Kidney capillary endothelial cell (primary cell): ENCODE data around the gene ALDH1A2.
"Not testable (repeated sequence)": the region's sequence is repeated elsewhere in the genome, so short reads cannot be mapped to it uniquely, and the experiment has no call there.

ENCODE experiments used
- DNase-seq: peaks from one replicate; pipeline ENCODE4 v3.0.0-alpha.2; 2018; ENCODE audit warnings: low spot score

The ALDH1A2 gene

GRCh38 chr15:58066042-58066867, 744 bp upstream of the ALDH1A2 start:
- DNase-seq: peak; percentile 48

DNA sequence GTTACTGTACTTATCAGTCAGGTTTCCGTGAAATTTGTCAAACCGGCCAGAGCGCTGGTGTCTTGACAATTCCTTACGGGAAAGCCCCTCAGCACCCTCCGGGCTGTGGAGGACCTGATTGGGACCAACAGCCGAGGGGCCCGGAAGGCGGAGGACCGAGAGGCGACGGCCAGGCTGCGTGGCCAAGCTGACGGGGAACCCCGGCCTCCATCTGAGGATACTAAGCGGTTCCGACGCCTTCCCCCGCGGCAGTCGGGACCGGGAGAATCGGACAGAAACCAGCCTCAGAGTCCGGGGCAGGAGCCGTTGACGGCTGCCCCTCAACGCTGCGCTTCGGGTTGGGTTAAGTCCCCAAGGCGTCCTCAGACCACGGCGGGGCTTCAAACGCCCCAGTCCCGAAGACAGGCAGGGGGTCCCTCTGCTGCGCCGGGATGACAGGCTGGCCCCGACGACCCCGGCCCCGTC, 499 bp downstream of the ALDH1A2 start:
- no peak for DNase-seq

DNA sequence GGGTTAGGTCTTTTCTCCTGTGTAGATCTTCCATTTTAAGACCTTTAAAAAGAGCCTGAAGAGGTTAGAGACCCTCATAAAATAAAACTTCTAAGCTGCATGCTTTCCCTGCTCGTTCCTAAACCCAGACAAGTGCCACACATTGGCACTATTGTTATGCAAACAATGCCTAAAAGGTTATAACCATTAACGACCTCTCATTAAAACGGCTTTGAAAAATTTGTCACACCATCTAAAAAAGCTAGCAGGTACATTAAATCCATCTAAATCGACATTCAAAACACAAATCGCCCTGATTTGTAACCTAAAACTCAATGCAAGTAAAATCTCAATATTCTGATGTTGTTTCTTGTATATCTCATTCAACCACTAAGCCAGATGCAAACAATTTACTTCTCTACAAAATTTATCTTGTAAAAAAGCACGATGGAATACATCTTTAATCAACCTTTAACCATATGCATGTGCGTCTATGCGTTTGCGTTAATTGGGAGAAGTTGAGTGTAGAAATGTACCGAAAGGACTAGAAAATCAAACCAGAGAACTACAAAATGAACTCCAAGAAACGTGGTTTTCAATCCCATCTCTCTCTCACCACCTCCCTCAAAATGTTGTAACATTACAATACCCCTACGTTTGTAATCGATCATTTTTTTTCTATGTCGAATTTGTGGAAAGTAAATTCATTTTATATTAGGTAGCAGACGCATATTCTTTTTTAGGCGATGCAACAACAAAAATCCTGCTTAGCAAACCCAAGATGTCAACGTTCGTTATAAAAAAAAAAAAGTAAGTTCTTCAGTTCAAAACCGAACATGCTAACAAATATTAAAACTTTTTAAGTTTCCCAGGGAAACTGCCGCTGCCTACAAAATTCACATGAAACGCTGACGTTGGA, 1.2 kb downstream of the ALDH1A2 start:
- no peak for DNase-seq

DNA sequence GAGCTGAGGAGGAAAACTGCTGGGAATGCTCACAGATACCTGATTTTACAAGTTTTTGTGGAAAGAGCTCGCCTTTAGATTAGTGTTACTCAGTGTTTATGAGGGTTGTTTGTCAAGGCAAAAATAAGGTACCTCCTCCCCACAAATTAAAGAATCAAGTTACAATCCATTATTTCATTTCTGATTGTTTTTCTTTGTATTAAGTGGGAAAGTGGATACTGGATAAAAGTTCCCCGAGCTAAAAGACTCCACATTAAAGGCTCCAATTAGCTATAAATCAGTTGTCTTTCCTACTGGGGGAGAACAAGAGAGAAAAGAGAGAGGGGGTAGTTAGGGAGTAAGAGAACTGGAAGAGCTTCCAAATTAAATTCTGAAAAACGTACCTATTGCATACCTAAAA, 1.9 kb downstream of the ALDH1A2 start:
- DNase-seq: no peak

DNA sequence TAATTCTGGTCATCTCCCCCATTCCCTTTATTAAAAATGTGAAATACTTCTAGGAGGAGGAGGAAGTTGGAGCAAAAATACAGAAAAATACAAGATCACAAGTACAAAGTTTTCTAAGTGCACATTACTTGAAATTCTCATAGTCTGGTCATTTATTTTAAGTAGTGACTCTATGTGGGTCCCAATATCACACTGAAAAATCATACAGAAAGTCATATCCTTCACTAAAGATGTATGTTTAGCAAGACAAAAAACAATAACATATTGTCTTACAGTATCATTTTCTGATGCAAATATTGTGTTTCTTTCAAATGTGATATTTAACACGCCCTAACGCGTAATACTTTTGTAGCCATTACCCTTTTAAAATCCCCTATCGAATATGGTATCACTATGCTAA, 2.5 kb downstream of the ALDH1A2 start:
- DNase-seq: no peak

GRCh38 chr15:58062175-58062574, 3.3 kb downstream of the ALDH1A2 start:
- DNase-seq: no peak

GRCh38 chr15:58060575-58060974, 4.9 kb downstream of the ALDH1A2 start:
- no peak for DNase-seq

- no peak for DNase-seq
These were observed 6.8 kb downstream of the ALDH1A2 start for GRCh38 chr15:58058729-58059128.

GRCh38 chr15:58058073-58058472, 7.4 kb downstream of the ALDH1A2 start:
- DNase-seq: no peak

- DNase-seq: no peak
These were observed 8.0 kb downstream of the ALDH1A2 start for GRCh38 chr15:58057559-58057958.

DNA sequence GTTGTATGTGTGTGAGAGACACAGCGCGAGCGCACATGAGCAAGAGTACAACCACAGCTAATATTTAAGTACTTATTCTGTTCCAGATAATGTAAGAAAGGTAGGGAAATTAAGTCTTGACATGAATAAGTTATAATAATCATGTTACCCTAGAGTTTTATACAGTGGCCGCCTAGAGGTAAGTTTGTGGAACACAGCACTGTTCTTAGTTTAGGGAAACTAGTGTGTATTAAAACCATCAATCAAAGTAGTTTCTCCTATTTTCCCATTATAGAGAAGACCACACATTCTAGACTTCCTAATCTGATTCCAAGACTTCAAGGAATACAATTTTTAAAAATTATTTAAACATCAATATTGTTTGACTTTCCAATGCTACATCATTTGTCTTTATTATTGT, 9.5 kb downstream of the ALDH1A2 start:
- no peak for DNase-seq

DNA sequence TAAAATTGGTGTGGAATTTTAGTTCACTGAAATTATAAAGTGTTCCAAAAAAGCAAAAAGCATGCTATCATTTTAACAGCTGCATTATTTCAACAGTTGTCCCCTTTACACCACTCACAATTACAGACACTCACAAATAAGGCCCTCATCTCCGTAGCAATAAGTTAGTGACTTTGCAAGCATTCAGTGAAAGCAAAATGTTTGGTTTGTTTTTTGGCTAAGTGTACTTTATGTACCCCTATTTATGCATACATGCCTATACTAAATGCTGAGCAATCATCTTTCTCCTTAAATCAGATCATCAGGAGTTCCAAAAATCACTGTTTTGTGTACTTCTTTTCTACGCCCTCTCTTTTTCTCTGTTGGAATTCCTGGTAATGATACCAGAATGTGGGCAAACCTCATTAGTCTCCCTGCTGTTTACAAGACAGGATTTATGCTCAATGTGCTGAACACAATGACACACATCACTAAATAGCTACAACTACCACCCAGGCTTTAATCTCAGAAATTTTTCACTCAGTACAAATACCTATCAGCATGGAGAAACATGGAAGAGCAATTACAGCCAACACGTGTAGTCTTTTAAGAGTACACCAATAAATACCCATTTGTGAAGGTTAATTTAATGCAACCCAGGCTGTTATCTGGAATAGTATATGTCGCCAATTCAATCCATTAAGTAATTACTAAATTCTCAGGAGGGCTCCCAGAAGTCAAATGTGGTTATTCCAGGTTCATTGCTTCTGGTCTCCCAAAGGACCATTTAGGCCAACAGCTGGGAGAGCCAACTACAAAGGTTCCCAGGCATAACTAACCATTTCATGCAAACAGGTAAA, 12.0 kb downstream of the ALDH1A2 start:
- DNase-seq: no peak

DNA sequence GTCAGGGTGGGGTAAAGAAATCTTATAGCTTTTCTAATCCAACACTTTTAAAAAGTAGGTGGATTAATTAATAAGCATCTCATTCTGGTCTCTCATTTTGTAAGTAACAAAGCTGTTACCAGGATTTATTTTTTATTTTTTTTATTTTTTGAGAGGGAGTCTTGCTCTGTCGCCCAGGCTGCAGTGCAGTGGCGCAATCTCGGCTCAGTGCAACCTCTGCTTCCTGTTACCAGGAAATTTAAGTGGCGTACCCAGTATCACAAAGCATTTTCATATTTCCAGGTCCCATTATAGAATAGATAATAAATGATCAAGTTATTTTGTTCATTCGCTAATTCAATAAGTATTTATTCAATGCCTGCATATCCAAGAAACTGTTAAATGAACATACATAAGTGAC, 13.2 kb downstream of the ALDH1A2 start:
- DNase-seq: no peak

- no peak for DNase-seq
These were observed 15.8 kb downstream of the ALDH1A2 start for GRCh38 chr15:58049520-58050227.

- no peak for DNase-seq
These were observed 17.2 kb downstream of the ALDH1A2 start for GRCh38 chr15:58048261-58048660.

- DNase-seq: no peak
These were observed 18.4 kb downstream of the ALDH1A2 start for GRCh38 chr15:58047149-58047548.

DNA sequence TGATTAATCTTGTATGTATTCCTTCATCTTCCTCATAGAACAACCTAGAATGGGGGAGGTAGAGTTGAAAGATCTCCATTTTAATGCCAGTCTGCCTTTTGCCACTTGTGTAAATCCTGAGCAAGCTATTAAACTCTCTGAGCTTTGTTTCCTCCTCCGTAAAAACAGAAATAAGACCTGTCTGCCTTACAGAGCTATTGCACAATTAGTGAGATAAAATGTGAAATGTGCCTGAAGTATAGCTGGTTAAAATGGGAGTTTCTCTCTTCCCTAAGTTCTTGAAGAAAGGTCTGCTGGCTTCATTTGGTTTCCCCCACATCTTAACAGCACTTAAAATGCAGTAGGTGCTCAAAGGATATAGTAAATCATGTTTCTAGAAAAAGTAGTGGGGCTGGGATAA, 19.0 kb downstream of the ALDH1A2 start:
- no peak for DNase-seq

- not testable (repeated sequence) for DNase-seq
These were observed 20.1 kb downstream of the ALDH1A2 start for GRCh38 chr15:58045376-58045775.

GRCh38 chr15:58044551-58044950, 21.0 kb downstream of the ALDH1A2 start:
- no peak for DNase-seq

DNA sequence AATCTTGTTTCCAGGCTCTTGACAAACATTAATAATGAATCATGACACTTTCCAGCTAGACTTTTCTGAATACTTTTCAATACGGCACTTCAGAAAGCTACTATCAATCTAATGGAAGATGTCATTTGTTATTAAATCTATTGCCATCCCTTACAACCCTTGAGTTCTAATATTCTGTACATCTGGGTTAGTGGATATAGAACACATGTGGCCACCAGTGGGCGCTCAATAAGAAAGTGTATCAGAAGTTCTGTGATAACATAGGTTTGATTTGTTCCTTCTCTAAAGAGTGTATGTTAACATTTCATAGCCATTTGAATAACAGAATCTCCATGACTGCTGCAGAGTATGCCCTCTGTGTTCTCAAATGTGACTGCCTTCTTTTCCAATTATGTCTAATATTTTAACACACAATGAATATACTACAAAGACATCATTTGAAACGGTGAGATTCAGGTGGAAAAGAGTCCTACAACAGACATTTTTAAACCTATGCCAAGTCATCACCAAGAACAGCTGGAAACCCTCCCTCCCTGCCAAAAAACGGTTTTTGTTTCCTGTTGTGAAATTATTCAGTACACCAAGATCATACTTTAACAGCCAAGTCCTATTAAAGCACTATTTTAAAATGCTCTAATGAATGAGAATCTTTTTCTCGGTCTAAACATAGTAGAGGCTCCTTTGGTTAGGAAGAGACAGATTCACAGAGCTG, 22.2 kb downstream of the ALDH1A2 start:
- DNase-seq: peak; percentile 30

DNA sequence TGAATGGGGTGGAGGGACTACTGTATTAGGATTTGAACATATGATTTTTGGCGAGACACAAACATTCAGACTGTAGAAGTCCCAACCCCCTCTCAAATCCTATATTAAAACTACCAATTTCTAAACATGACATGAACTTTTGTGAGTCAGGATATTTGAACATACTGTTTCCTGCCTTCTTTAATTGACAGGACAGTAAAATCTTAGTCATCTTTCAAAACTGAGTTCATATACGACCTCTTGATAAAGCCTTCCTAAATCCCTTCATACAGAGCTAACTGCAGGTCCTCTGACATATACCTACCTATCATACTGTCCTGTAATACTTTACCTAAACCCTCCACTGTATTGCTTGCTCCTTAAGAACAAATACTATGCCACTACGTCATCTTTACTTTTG, 23.5 kb downstream of the ALDH1A2 start:
- DNase-seq: no peak
